ENCODE results near the gene ZNF140. TPM values are rescaled to one million over a fixed set of nuclear protein-coding genes. Genes with fewer than 3 reads are reported as not detected.

ZNF140 gene
- total and polyA plus RNA-seq, 2 of the 13 experiments (the other 11 are each of a cell fraction or from before 2014, with no cell fraction given) = 8.7 to 13.5 TPM

- peak; percentile 91 for TF ChIP-seq GATAD1 (CRISPR knock-in tag; IDR thresholded peaks at IDR 0.05)
- TF ChIP-seq ZSCAN12 (CRISPR knock-in tag; IDR thresholded peaks at IDR 0.05) = no peak
- 0 out of 2 replicates have a peak, but pooled peaks have one; percentile 22 for TF ChIP-seq ZBTB49 (CRISPR knock-in tag; IDR thresholded peaks at IDR 0.05; ENCODE audit: borderline replicate concordance)
- TF ChIP-seq SMC3 (IDR thresholded peaks at IDR 0.05; ENCODE audit: low read length) = 0 out of 2 replicates have a peak, but pooled peaks have one; percentile 7
- 0 out of 2 replicates have a peak, but pooled peaks have one; percentile 19 for TF ChIP-seq ZNF234 (CRISPR knock-in tag; conservative IDR thresholded peaks at IDR 0.05)
- peak; percentile 44; the same call in 1 of the 2 replicates for TF ChIP-seq MIXL1 (CRISPR knock-in tag; IDR thresholded peaks at IDR 0.05)
- TF ChIP-seq BRCA1 (CRISPR knock-in tag; IDR thresholded peaks at IDR 0.05) = peak; percentile 87; the same call in 1 of the 2 replicates
- TF ChIP-seq SAP130 (CRISPR knock-in tag; IDR thresholded peaks at IDR 0.05; ENCODE audit: low read depth) = peak; percentile 94
- no peak for TF ChIP-seq MAZ (IDR thresholded peaks at IDR 0.05; ENCODE audit: borderline replicate concordance, low read depth, low read length)
- TF ChIP-seq MAZ (CRISPR knock-in tag; IDR thresholded peaks at IDR 0.05; ENCODE audit: low read depth) = peak; percentile 72; the same call in 1 of the 2 replicates
- peak; percentile 45; the same call in 1 of the 2 replicates for TF ChIP-seq ZNF614 (CRISPR knock-in tag; IDR thresholded peaks at IDR 0.05; ENCODE audit: borderline replicate concordance)
- peak; percentile 93 for TF ChIP-seq HOXA3 (CRISPR knock-in tag; IDR thresholded peaks at IDR 0.05)
- TF ChIP-seq SUZ12 (IDR thresholded peaks at IDR 0.05; ENCODE audit: low read depth, low read length) = peak; percentile 70
- no peak for TF ChIP-seq CERS6 (CRISPR knock-in tag; IDR thresholded peaks at IDR 0.05)
- TF ChIP-seq MXI1 (IDR thresholded peaks at IDR 0.05; ENCODE audit: borderline replicate concordance, low read depth, low read length) = peak; percentile 78; the same call in 2 of the 3 replicates
- TF ChIP-seq ZNF546 (CRISPR knock-in tag; conservative IDR thresholded peaks at IDR 0.05) = 0 out of 2 replicates have a peak, but pooled peaks have one; percentile 47
- TF ChIP-seq TBX2 (CRISPR knock-in tag; IDR thresholded peaks at IDR 0.05; ENCODE audit: borderline replicate concordance) = 0 out of 2 replicates have a peak, but pooled peaks have one; percentile 14
- TF ChIP-seq MXD3 (CRISPR knock-in tag; IDR thresholded peaks at IDR 0.05) = 0 out of 2 replicates have a peak, but pooled peaks have one; percentile 35
- TF ChIP-seq KLF12 (CRISPR knock-in tag; IDR thresholded peaks at IDR 0.05; ENCODE audit: borderline replicate concordance) = peak; percentile 91
- TF ChIP-seq FOSL2 (CRISPR knock-in tag; IDR thresholded peaks at IDR 0.05) = peak; percentile 46
- TF ChIP-seq TFDP1 (CRISPR knock-in tag; IDR thresholded peaks at IDR 0.05; ENCODE audit: borderline replicate concordance) = peak; percentile 66; the same call in 1 of the 2 replicates
- 0 out of 2 replicates have a peak, but pooled peaks have one; percentile 1 for TF ChIP-seq CHD4 (IDR thresholded peaks at IDR 0.05; ENCODE audit: borderline replicate concordance, low read length)
- no peak for TF ChIP-seq USF2 (IDR thresholded peaks at IDR 0.05; ENCODE audit: low read depth, low read length)
- peak; percentile 67 for TF ChIP-seq USF2 (CRISPR knock-in tag; IDR thresholded peaks at IDR 0.05; ENCODE audit: borderline replicate concordance)
- TF ChIP-seq ZIK1 (CRISPR knock-in tag; IDR thresholded peaks at IDR 0.05; ENCODE audit: borderline replicate concordance, low read depth) = 0 out of 2 replicates have a peak, but pooled peaks have one; percentile 8
Observed at GRCh38 chr12:133080026-133080367, 726 bp upstream of the ZNF140 start (continued).

Data from HepG2 (cell line).